Right atrium auricular region (tissue), 2 donors: ENCODE data around the gene TXLNA. TPM values are rescaled to one million over a fixed set of nuclear protein-coding genes. Genes with fewer than 3 reads are reported as not detected.

Experiments used
- DNase-seq: peaks from one replicate; pipeline ENCODE4 v3.0.0-alpha.2; 2019; ENCODE audit warnings: low spot score
- H3K27ac ChIP-seq, 2 donors: fragments of 200-600 bp; sonication (generic); 1 replicate in 1 of 2; 2 replicates in 1 of 2; pipeline ENCODE4 v1.5.1; 2016 to 2019
- H3K27me3 ChIP-seq, 2 donors: fragments of 200-600 bp; sonication (generic); one replicate each; pipeline versions ENCODE4 v1.5.1 to v1.6.0; 2017 to 2019
- H3K36me3 ChIP-seq: fragments of 200-600 bp; sonication (generic); one replicate; pipeline ENCODE4 v1.5.1; 2016
- H3K4me1 ChIP-seq, 2 donors: fragments of 200-600 bp; sonication (generic); one replicate each; pipeline versions ENCODE4 v1.5.1 to v1.6.0; 2017 to 2019
- H3K4me3 ChIP-seq, 2 donors: fragments of 200-600 bp; sonication (generic); 1 replicate in 1 of 2; 2 replicates in 1 of 2; pipeline ENCODE4 v1.5.1; 2017 to 2019; ENCODE audit warnings: mild to moderate bottlenecking in 1 of 2, moderate library complexity in 1 of 2
- H3K9me3 ChIP-seq, 2 donors: fragments of 200-600 bp; sonication (generic); one replicate each; pipeline ENCODE4 v1.5.1; 2019
- total RNA-seq, 2 donors: library from RNA; depleted of rRNA; stranded (reverse); fragments of >200 nt; gene quantifications; one replicate each; pipeline ENCODE4 v1.1.0, GENCODE V29; 2016
- TF ChIP-seq, protein P1 (sequence below), 2 donors: fragments of 200-600 bp; sonication (generic); IDR thresholded peaks; one replicate each; pipeline ENCODE4 v1.5.1; 2019; ENCODE audit warnings: antibody characterized with exemption in 2 of 2

Gene TXLNA
- total RNA-seq, 2 donors from 2014 or later, result 16.1 to 29.4 TPM

DNA sequence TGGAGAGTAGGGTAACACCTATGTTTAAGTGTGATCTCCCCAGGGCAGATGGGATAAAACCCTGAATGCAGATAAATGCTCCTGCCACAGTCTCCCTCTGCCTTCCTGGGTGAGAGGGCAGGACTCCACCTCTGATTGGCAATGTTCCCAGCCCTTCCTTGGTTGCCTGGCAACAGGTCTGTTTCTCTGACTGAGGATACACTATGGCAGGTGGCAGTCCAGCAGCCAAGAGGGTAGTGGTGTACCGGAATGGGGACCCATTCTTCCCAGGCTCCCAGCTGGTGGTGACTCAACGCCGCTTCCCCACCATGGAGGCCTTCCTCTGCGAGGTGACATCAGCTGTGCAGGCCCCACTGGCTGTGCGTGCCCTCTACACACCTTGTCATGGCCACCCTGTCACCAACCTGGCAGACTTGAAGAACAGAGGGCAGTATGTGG is 29.4 kb downstream of the TXLNA start, which contains the start of gene DCDC2B:
DCDC2B (plus strand) TSS at position 199 of the 438 bp plus-strand sequence; CDS start at position 204, 5 bp downstream.
- Histone ChIP-seq H3K9me3 (no peaks in the 10 kb centered on the region), H3K4me1 (peaks cover 0 to 25% of the 10 kb centered on the region in 2 donors), H3K36me3 (no peaks in the 10 kb centered on the region), H3K27ac (no peak within 1 kb of the TSS), H3K27me3 (no peaks in the 10 kb centered on the region), H3K4me3 (no peak within 1 kb of the TSS)
- no peak for DNase-seq
- TF ChIP-seq, protein P1, sequence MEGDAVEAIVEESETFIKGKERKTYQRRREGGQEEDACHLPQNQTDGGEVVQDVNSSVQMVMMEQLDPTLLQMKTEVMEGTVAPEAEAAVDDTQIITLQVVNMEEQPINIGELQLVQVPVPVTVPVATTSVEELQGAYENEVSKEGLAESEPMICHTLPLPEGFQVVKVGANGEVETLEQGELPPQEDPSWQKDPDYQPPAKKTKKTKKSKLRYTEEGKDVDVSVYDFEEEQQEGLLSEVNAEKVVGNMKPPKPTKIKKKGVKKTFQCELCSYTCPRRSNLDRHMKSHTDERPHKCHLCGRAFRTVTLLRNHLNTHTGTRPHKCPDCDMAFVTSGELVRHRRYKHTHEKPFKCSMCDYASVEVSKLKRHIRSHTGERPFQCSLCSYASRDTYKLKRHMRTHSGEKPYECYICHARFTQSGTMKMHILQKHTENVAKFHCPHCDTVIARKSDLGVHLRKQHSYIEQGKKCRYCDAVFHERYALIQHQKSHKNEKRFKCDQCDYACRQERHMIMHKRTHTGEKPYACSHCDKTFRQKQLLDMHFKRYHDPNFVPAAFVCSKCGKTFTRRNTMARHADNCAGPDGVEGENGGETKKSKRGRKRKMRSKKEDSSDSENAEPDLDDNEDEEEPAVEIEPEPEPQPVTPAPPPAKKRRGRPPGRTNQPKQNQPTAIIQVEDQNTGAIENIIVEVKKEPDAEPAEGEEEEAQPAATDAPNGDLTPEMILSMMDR (IDR thresholded peaks at IDR 0.05), result no peak

DNA sequence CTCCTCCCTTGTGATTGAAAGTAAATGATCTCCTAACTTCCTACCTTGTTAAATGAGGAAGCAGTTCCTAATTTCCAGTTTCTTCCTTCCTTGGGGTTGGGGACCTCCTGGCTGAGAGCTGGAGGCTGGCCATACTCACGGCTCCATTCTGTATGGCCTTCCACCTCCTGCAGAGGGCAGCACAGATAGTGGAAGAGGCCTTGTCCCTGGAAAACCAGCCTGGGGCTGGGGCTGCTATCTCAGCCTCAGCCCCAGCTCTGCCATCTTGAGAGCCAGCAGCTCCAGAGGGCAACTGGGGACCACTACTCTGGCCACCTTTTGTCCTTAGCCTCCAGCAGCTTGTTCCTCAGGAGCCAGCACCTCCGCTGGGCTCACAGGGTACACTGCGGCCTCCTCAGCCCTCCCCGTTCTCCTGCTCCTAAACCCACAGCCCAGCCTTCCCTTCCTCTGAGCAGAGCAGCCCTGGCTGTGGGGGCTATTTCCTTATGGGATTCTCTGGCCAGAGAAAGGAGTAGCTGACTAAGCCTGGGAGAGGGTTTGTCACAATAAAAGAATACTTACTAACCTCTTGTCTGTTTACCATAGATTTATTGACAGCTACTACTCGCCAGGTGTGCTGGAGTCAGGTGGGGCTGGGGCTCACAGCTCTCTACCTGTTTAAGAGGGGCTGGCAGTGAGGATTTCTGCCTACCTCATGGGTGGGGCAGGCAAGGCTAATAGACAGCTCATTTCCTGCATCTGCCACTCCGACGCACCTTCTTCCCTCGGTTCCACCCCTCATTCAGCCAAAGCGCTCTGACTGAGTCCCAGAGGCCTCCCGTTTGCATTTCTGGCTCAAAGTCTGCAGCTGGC is 36.4 kb downstream of the TXLNA start:
- H3K9me3 ChIP-seq, result no peaks in the 10 kb centered on the region
- peaks cover 0 to 10% of the 10 kb centered on the region in 2 donors for H3K4me1 ChIP-seq
- H3K4me3 ChIP-seq, result no peak overlapping the region
- DNase-seq, result no peak
- no peaks in the 10 kb centered on the region for H3K27me3 ChIP-seq
- H3K27ac ChIP-seq, result no peak overlapping the region
- TF ChIP-seq, protein P1 (IDR thresholded peaks at IDR 0.05), result peak; percentile 52 to 77
- peaks cover 25% of the 10 kb centered on the region for H3K36me3 ChIP-seq

DNA sequence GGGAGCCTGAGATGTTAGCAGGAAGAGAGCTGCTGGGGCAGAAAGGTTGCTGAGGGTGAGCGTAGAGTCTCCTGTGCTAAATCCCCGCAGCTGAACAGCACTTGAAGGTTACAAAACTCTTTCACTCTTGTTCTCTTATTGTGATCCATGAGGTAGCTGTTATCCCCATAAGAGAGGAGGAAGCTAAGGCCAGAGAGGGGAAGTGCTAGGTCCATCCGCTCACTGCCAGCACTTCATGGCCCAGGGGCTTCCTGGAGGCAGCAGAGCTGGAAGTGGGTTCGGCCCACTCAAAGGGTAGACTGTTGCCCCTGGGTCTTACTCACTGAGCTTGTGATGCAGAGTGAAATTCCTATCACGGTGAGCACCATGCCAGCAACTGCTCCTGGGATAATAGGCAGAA is 37.1 kb downstream of the TXLNA start:
- TF ChIP-seq, protein P1 (IDR thresholded peaks at IDR 0.05), result no peak
- Histone ChIP-seq H3K4me1 (peaks cover 0 to 18% of the 10 kb centered on the region in 2 donors), H3K9me3 (no peaks in the 10 kb centered on the region), H3K27me3 (no peaks in the 10 kb centered on the region), H3K4me3 (no peak overlapping the region), H3K36me3 (peaks cover 25% of the 10 kb centered on the region), H3K27ac (no peak overlapping the region)
- DNase-seq, result no peak

DNA sequence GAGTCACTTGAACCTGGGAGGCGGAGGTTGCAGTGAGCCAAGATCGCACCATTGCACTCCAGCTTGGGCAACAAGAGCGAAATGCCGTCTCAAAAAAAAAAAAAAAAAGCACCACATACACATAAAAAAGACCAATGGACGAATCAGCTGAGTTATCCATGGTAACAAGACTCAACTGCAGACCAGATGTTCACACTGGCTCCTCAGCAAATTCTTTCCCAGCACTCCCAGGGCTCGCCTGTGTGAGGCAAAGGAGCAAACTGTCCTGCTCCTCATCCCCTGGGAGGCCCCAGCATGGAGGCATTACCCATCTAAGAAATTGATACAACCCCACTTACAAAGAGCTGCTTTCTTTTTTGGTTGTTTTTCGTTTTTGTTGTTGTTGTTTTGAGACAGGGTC is 39.5 kb downstream of the TXLNA start:
- H3K4me1 ChIP-seq, result peaks cover 0 to 31% of the 10 kb centered on the region in 2 donors
- peaks cover 29% of the 10 kb centered on the region for H3K36me3 ChIP-seq
- no peak for DNase-seq
- no peaks in the 10 kb centered on the region for H3K9me3 ChIP-seq
- H3K27ac ChIP-seq, result no peak overlapping the region
- no peaks in the 10 kb centered on the region for H3K27me3 ChIP-seq
- TF ChIP-seq, protein P1 (IDR thresholded peaks at IDR 0.05), result no peak
- H3K4me3 ChIP-seq, result no peak overlapping the region

DNA sequence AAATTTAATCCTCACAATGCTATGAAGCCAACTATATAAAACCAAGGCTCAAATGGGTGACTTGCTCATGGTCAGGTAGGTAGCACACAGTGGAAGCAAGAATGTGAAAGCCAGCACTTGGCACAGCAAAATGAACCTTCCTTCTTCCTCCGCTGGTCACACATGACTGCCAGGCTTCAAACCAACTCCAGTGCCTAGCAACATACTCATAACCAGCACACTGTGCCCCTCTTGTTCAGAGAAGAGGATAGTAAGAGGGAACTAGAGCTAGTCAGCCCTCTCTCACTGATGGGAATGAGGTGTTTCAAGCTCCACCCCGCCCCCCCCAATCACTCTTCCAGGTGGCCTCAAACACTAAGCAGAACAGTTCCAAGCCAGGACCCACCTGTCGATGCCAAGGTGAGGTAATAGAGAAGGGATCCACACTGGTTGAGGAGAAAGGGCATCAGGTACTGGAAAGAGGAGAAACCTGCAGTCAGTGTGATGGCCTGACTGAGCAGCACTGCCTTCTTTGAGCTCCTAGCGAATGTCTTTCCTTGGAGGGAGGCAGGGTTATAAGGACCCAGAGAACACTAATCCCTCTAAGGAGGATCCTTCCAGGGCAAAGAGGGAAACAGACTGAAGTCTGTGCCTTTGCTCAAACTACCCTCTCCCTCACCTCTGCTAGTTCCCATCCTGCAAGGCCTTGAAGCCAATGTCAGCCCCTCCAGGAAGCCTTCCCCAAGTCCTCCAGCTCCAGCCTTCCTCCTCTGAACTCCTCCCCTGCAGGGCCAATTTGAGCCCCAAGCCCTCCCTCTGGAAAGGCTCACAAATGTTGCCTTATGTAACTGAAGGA is 41.5 kb downstream of the TXLNA start:
- TF ChIP-seq, protein P1 (IDR thresholded peaks at IDR 0.05), result no peak
- no peaks in the 10 kb centered on the region for H3K27me3 ChIP-seq
- peaks cover 0 to 32% of the 10 kb centered on the region in 2 donors for H3K4me1 ChIP-seq
- H3K36me3 ChIP-seq, result peaks cover 33% of the 10 kb centered on the region
- peak overlapping the region; percentile 87 to 92 for H3K27ac ChIP-seq
- DNase-seq, result no peak
- H3K9me3 ChIP-seq, result no peaks in the 10 kb centered on the region
- H3K4me3 ChIP-seq, result peak overlapping the region; percentile 75 to 96
